GM18498 (cell line): ENCODE data around the gene SLC1A2.
A peak's percentile ranks its signal among the peaks of the same experiment; 100 is the strongest.

Experiments
- ATAC-seq: cut with Tn5 transposase; IDR thresholded peaks from one replicate; pipeline ENCODE4 v1.9.1; 2021; ENCODE audit warnings: mild to moderate bottlenecking, moderate library complexity; ENCODE audit not compliant: unreplicated experiment

Gene SLC1A2

DNA sequence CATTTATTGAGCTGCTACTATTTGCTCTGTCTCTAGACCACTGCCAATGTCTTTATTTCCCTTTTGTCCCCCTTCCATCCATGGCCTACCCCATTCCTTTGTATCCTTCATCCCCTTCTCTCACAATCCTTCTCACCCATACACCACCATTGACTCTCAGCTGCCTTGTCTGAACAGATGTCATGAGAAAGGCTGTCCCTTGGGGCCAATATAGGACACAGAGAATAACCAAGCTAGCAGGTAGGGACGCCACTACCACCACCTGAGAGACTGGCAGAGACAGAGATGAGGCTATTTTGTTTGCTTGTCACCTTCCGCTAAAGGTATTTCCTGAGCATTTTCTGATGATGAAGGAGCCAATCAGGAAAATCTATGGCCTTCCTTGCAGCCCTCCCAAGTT, 141.5 kb downstream of the SLC1A2 start:
- ATAC-seq = no peak

DNA sequence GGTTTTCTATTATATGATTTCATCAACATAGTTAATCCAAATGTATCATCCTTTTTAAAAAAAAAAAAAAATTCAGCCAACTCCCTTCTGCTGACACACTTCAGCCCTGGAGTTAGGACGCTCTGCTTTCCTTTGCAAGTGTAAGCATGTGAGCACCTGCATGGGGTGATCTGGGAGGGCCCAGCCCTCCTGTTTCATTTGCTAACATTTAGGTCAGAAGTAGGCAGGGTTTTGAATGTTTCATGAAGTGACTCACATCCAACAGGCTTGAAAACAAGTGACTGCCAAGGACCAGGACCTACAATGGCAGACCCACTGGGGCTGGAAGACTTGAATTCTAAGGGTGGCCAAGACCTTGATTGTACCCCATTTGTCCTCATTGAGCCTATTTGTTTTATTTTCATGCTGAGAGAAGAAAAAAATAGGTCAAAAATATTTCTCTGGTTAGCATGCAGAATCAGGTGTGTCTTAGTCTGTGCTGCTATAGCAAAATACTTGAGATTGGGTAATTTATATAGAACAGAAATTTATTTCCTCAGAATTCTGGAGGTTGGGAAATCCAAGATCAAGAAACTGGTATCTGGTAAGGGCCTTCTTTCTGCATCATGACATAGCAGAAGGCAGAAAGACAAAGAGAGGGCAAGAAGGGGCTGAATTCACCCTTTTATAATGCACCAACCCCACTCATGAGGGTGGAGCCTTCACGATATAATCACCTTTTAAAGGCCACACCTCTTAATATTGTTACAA, 142.8 kb downstream of the SLC1A2 start:
- ATAC-seq = no peak

DNA sequence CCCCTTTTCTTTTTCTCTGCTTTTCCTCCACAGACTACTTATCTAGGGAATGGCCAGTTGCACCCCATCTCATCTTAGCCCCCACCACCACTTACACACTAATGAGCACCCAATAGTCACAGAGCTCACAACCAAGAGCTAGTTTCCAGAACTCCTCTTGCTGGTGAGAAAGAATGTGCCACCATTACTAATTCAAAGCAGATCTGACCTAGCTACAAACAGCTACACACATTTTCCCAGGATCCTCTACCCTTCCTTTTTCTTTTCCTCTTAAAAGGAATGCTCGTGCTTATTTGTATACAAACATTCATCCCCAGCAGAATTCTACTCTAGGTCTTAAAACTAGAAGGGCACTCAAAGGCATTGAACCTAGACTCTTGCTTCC, 143.6 kb downstream of the SLC1A2 start:
- no peak for ATAC-seq

DNA sequence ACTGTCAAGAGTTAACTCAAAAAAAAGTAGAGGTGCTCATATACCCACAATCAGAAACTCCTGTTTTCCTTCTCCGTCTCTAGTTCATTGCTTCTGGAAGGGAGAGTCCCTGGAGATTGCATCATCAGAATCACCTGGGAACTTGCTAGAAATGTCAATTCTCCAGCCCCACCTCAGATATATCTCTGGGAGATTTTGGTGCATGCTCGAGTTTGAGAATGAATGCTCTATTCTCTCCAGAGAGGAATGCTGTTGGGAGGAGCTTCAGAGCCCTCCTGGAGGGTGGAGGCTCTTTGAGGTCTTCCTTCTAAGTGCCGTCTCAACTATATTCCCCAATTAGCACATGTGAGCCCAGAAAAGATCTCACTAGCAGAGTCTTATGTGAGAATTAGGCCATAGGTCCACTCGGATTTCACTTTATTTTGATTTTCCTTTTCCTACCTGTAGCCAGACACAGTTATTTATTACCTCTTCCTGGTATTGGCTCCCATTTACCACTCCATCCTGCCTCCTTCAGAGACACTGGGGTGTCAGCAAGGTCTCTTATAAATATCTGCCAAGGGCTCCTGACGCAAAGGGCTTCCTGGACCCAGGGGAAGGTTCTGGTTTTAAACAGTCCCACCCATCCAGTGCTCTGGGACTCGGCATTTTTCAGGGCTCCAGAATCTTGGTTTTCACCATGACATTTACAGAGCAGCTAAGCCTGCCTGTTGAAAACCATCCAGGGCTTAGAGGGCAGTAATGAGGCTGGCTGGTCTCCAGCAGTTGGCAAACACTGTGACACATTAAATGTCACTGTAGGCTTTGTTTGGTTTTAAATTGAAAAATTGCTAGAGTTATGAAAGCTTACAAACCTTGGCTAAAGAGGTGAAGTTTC, 144.2 kb downstream of the SLC1A2 start:
- ATAC-seq = no peak

DNA sequence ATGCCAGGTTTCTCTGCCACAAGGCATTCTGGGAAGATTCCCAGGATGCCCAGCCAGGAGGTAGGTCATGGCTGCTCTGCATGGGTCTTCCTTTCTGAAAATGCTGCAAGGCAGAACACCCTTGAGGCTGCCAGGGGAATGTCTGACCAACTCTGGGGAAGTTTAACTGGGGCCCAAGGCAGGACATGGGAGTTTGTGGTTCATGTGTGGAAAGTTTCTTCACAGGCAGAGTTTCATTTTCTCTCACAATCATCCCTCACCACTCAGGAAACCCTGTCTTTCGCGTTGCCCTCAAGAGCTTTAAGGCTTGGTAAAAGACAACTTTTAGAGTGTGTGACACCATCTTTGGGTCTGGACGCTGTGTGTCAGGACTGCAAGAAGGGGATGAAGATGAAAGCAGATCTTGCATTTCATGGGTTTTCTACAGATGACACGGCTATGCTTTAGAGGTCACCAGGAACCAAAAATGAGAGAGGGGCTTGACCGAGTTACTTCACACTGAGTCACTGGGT, 146.9 kb downstream of the SLC1A2 start:
- ATAC-seq = peak; percentile 89

DNA sequence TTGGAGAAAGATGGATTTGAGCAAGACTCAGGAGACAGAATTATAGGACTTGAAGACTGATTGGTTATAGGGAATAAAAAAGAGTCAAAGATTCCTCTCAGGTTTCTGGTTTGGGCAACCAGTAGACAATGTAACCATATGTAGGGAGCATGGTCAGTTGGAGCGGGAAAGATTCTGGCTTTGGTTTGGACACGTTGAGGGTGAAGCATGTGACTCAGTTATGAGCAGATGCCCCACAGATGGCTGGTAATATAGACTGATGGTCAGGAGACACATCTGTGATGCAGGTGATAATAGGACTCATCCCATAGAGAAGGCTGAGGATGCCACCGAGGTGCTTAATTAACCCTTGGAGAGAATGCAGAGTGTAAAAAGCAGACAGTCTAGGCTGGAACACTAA, 148.3 kb downstream of the SLC1A2 start:
- no peak for ATAC-seq

DNA sequence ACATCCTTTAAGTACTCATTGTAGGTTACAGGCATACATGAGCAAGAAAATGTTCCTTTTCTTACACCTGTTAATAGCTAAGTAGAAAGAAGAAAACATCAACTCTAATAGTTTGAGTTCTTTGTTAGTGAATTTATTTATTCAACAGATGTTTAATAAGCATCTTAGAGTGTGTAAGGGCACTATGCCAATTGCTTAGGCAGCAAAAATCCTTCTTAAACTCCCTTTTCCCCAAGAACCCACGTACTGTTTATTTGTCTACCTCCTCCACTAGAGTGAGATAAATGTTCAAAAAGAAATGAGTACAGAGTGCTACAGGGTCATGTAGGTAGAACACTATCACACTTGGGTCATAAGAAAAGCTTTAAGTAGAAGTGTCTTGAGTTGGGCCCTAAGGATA, 149.0 kb downstream of the SLC1A2 start:
- no peak for ATAC-seq

DNA sequence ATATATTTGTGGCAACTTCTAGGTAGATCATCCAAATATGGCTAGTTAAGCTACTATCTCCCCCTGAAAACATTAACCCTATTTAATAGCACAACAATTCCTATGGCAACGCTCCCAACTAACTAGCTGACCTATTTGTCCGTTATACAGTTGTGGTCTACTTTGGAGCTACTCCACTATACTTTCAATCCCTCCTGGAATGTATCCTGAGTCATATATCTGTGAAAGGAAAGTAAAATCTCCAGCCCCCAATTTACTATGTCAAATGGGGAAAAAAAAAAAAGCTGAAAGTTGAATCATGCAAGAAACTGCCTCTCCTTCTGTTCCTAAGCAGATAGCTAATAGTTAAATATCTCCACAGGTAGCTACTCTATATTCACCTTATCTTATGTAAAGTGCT, 151.9 kb downstream of the SLC1A2 start:
- no peak for ATAC-seq

DNA sequence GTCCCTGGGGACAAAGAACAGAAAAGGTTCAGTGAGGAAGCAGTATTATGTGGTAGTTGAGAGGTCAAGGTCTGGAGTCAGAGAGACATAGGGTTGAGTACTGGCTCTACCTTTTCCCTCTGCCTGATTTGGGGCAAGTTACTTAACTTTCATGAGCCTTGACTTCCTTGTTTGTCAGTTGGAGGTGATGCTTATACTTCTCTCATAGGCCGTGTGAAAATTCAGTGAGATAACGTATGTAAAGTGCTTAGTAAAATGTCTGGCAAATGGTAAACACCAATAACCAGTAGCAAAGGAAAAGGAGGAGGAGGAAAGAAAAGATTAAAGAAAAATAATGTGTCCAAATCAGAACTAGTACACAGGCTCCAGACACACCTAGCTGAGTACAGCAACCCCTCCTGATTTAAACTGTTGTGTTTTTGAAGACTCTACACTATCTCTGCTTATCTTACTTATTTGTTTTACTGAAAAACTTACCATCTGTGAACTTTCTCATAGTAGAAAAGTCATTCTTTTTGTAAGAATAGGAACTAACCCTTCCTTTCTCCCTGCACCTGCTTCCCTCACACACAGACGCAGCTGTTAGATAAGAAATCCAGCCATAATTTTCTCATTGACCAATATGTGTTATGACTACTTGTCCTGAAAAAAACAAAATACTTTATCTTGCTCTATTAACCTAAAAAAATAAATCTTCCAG, 153.5 kb downstream of the SLC1A2 start:
- ATAC-seq = no peak

DNA sequence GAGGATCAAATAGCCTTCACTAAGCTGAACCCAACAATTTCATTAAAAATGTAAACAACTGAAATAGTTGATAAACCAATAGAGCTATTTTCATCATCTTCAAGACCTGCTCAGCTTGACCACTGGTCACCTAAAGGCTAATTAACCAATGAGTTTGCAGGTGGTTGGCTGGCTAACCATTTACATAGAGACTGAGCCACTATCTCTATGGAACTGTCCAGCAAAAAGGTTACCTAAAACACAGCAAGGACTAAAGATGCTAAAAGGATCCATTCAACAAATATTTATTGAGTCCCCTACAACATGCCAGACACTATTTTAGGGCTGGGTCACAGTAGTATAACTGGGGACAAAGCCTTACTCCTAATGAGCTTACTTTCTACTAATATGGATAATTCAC, 156.6 kb downstream of the SLC1A2 start:
- no peak for ATAC-seq

DNA sequence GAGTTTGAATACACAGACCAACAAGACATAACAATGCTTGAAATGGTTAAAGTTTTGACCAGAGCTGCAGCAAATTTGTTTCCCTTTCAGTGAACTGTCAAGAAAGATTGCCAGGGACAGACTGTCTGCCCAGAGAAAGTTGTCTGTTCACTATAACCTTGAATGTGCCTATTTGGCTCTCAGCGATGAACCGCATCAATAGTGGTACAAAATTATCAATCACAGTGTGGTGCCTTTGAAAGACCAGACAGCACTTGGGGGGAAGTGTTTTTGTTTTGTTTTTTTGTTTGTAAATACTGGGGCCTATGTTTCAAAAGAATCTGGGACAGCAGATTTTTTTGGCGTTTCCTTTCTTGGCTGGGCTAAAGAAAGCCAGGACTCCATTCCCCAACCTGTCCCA, 157.3 kb downstream of the SLC1A2 start:
- ATAC-seq = no peak

DNA sequence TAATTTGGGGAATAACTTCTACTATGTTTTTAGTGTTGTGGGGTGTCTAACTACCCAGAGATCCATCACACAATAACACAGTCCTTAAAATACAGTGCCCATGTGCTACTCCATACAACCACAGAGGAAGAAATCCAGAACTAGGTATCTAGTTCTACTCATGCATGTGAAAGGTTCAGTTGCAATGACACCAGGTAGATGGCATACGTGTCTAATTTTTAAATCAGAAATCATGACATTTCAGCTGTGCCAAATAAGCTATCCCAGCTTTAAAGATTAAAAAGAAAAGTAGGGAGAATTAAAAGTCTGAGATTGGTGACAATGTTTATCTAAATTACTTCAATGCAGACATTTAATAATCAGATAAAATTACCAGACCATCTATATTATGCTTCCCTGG, 158.2 kb downstream of the SLC1A2 start:
- ATAC-seq = no peak

DNA sequence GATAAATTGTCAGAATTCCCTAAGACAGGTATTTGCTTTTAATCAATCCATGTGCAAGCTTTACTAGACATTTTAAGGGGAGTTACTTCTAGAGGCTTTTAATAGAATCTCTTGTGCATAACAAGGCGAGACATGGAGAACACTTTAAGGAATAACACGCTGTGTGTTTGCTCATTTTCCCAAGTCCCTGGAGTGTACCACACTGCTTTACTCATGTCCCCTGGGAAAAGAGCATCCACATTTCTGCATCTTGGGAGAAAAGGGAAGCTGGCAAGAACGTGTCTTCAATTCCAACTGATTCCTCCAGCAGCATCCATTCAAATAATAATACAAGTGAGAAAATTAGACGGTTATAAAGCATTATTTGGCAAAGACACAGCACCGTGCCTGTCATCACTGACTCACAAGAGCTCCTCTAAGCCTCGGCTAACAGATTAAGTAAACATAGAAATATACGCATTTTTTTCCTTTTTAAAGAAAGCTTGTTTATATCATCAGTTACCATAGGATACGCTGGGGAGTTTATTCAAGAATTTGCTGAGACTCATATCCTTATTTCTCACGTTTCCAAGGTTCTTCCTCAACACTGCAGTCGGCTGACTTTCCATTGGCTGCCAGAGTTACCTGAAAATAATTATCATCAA, 158.9 kb downstream of the SLC1A2 start:
- ATAC-seq = no peak

DNA sequence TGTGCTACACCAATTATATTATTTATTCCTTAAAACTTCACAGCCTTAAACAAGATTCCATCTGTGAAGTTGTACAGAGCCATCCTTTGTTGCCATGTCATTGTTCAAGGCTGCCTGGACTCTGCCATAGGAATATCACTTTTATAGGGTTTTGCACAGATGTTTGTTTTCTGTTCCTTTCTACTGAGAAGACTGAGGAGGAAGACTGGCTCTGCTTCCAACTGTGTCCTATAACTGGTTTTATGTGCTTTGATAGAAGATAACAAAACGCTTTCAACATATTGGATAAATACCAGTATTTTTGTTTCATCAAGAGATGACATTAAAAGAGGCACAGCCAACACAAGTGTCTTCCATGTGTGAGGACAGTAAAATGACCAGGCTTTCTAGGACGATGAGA, 159.8 kb downstream of the SLC1A2 start:
- ATAC-seq = no peak

DNA sequence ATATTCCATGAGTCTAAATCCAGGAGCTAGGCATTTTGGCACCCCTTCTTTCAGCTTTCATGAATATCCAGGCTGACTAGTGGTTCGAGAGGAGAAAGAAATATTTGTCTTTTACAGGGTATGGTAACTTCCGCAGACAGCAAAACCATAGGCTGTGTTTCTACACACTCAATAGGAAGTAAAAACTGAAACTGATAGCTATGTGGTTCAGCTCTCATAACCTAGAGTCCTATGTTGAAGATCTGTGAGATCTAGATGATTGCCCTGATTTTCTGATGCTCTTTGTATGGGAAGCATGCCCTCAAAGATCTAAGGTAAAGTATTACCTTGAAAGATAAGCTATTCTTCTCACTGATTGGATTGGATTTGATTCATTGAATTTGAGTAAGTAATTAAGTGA, 162.1 kb downstream of the SLC1A2 start:
- peak; percentile 100 for ATAC-seq

DNA sequence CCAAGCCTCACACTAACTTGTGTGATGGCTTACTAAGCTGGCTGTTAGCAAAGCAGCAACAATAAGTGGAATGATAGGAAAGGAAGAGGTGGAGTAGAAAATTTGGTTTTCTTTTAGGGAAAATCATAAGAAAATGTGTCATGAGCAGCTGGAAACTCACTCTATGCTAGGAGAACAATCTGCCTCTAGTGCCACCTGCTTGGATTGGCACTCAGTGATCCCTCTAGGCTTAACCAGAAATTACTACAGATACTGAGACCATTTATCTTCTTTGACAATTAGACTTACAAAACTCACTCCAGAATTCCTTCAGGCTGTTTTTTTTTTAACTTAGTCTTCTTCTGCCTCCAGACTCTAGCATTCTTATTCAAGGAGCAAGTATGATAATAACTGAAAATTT, 163.1 kb downstream of the SLC1A2 start:
- ATAC-seq = no peak

DNA sequence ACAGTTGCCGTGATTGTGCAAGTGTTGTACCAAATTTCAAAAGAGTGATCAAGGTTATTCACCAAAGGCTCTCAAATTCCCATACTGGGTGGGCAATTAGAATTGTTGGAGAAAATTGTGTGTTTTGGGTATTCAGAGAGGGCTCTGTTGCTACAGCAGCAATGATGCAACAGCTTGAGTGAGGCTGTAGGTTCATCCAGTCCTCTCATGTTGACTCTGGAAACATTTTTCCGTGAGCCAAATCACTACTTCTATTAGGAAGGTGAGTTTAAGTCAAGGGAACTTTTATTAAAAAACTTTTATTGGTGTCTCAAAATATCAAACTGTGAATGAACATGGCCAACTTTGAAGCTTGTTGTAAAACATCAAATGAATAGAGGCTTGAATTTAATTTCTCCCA, 163.8 kb downstream of the SLC1A2 start:
- no peak for ATAC-seq

DNA sequence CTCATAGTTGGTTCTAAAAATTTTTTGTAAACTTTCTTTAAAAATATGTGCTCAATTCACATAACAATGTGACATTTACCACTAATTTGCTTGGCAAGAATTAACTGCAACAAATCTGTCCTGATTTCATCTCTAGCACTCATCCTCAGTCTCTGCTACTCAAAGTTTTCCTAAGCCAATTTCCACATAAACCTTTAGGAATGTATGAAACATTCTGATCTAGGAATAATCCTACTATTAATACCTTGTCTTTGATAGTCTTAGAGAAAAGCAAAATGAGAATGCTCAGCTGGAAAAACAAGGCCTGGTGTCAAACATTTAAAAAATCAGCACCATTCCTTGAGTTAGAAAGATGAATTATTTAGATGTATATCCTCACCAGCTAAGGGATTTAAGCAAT, 166.1 kb downstream of the SLC1A2 start:
- no peak for ATAC-seq

DNA sequence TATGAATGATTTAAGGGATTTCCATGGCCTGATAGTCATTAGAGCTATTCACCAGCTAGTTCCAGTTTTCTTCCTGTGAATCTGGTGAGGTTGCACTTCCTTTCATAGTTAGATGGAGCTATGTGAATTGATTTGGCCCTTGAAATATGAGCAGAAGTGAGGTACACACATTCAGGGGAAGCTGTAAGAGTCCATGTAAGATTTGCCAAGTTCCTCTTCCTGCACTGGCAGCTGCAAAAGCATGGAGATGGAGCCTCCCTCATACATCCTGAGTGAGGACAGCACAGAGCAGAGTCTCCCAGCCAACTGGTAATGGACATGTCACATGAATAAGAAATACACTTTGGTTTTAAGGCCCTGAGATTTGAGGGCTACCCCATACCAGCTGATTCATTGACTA, 168.7 kb downstream of the SLC1A2 start:
- ATAC-seq = no peak

DNA sequence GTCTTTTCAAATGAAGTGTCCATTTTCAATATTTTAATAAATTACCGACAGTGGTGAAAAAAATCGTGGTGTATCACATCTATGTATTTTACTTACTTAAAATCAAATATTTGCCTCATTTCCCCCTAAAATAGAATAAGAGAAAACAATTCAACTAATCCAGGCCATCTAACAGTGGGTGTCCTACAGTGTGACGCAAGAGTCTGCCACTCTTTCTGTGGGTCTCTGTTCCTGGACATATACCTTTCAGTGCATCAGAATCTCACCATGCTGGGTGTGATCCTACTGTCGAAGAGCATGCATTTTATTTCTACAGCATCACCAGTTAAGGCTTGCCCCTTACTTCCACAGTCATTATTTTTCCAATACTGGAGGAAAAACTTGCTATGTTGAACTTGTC, 169.2 kb downstream of the SLC1A2 start:
- ATAC-seq = no peak
